ENCODE measurements around the gene FOXD4L4. TPM values are rescaled to one million over a fixed set of nuclear protein-coding genes. Genes with fewer than 3 reads are reported as not detected.

The FOXD4L4 gene
- total RNA-seq: not detected in 2 replicates

DNA sequence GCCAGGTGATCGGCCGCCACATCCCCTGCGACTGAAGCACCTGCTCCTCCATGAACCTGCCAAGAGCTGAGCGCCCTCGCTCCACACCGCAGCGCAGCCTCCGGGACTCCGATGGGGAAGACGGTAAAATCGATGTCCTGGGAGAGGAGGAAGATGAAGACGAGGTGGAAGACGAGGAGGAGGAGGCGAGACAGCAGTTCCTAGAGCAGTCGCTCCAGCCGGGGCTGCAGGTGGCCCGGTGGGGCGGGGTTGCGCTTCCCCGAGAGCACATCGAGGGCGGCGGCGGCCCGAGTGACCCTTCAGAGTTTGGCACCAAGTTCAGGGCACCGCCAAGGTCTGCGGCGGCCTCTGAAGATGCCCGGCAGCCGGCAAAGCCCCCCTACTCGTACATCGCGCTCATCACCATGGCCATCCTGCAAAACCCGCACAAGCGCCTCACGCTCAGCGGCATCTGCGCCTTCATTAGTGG lies at the start of gene FOXD4L4:
Gene FOXD4L4, plus strand, starts transcription at position 51 of the 469 bp plus-strand sequence. Its CDS starts 0 bp downstream, at position 51.

Other genes starting within 250 kb of the FOXD4L4 start
- 18.8 and 28.4 TPM in 2 replicates for gene ZNG1E, start 61.2 kb upstream of the FOXD4L4 start, total RNA-seq